Mesodermal cell (in vitro differentiated cells): ENCODE data around the gene CACNA1C.

Experiments
- H3K27ac ChIP-seq: 2 replicates; pipeline ENCODE4 v1.7.0; 2013; ENCODE audit warnings: mild to moderate bottlenecking, low read depth, low read length, moderate library complexity; ENCODE audit not compliant: severe bottlenecking
- H3K36me3 ChIP-seq: 2 replicates; pipeline ENCODE4 v1.7.1; 2013; ENCODE audit warnings: mild to moderate bottlenecking, low read length, moderate library complexity; ENCODE audit not compliant: control insufficient read depth, insufficient read depth
- H3K4me1 ChIP-seq: one replicate; pipeline ENCODE4 v1.7.1; 2013; ENCODE audit warnings: mild to moderate bottlenecking, low read length; ENCODE audit not compliant: insufficient read depth, control insufficient read depth, poor library complexity, severe bottlenecking
- H3K4me3 ChIP-seq: 2 replicates; pipeline ENCODE4 v1.7.0; 2013; ENCODE audit warnings: low read length, control low read depth, mild to moderate bottlenecking; ENCODE audit not compliant: insufficient read depth, poor library complexity, severe bottlenecking; ENCODE audit errors: extremely low read depth
- H3K9me3 ChIP-seq: 2 replicates; pipeline ENCODE4 v1.7.1; 2013; ENCODE audit warnings: mild to moderate bottlenecking, low read length, moderate library complexity; ENCODE audit not compliant: control insufficient read depth
- WGBS, 2 experiments: methylation state at CpG; one replicate each; pipeline ENCODE4 v1.1.5; 2013; ENCODE audit warnings: missing lambda C conversion rate in 2 of 2; ENCODE audit not compliant: insufficient coverage in 2 of 2; 5-methylcytosine and 5-hydroxymethylcytosine counted together

The CACNA1C gene

GRCh38 chr12:2035431-2036055 lies 17.2 kb upstream of the CACNA1C start:
- 88 to 94% methylated on average over 11 to 12 of the region's 15 CpGs for WGBS, 2 experiments
- Histone ChIP-seq H3K4me3 (peak overlapping the region; percentile 21), H3K36me3 (no peaks in the 10 kb centered on the region), H3K9me3 (no peaks in the 10 kb centered on the region), H3K4me1 (no peaks in the 10 kb centered on the region), H3K27ac (no peak overlapping the region)

DNA sequence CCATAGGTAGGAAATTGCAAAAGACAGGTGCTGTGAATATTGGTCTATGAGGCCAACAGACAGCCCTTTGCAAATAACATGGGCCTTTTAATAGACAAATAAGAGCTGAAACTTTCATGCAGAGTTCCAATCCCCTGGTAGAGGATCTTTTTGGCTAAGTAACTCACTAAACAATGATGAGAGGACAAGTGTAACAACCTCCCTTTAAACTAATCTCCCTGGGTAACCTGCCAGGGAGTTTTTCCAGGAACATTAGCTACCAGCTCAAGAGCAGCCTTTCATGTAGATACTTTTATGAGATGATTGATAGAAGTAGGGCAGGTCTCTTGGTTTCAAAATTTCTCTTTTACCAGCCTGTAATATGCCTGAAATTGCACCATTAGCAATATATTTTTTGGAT lies 13.8 kb upstream of the CACNA1C start:
- Histone ChIP-seq H3K4me3 (no peak overlapping the region), H3K9me3 (no peaks in the 10 kb centered on the region), H3K27ac (no peak overlapping the region), H3K4me1 (no peaks in the 10 kb centered on the region), H3K36me3 (no peaks in the 10 kb centered on the region)

DNA sequence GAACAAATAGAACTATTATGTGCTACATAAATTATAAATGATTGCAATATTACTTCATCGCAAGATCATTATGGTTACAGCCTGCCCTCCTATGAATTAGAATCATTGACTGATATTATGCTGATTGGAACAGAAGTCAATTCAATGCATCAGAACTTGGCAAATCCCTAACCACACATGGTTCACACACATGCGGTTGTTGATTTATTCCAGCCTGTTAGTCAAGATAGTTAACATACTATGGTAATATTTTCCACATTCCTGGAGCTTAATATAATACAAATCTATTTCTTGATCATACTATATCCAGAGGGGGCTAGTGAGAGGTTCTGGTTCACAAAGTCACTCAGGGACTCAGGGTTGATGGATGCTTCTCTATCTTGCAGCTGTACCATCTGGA lies 9.7 kb upstream of the CACNA1C start:
- no CpG with 5 or more reads among the region's 2 CpGs for WGBS, 2 experiments
- Histone ChIP-seq H3K4me3 (no peak overlapping the region), H3K9me3 (no peaks in the 10 kb centered on the region), H3K36me3 (no peaks in the 10 kb centered on the region), H3K27ac (no peak overlapping the region), H3K4me1 (no peaks in the 10 kb centered on the region)

DNA sequence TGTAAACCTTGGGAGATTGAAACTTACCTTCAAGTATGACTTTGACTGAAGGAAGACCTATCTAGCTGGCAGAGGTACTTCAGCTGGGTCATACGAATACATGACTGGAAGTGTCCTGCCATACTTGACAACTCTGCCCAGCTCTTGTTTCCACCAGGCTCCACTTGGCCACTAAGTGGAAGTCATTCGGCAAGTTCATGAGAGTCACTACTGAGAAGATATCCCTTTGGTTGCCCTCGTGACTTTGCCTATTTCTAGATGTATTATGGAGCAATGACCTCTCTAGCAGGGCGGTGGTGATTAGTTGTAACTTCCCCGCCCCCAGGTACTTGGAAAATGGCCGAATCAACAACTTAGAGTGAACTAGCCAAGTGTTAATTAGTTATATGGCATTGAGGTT lies 8.6 kb upstream of the CACNA1C start:
- Histone ChIP-seq H3K36me3 (no peaks in the 10 kb centered on the region), H3K4me1 (no peaks in the 10 kb centered on the region), H3K9me3 (no peaks in the 10 kb centered on the region), H3K4me3 (no peak overlapping the region), H3K27ac (no peak overlapping the region)
- 90 to 94% methylated on average over 4 to 6 of the region's 6 CpGs for WGBS, 2 experiments

- no peak overlapping the region for H3K4me3 ChIP-seq
- H3K27ac ChIP-seq = no peak overlapping the region
- no peaks in the 10 kb centered on the region for H3K9me3 ChIP-seq
- 79% methylated on average over 4 of the region's 4 CpGs; no CpG with 5 or more reads in 1 of the 2 experiments for WGBS, 2 experiments
- peaks cover 3% of the 10 kb centered on the region for H3K4me1 ChIP-seq
- H3K36me3 ChIP-seq = no peaks in the 10 kb centered on the region
Measured at GRCh38 chr12:2046957-2047356, 5.8 kb upstream of the CACNA1C start.

DNA sequence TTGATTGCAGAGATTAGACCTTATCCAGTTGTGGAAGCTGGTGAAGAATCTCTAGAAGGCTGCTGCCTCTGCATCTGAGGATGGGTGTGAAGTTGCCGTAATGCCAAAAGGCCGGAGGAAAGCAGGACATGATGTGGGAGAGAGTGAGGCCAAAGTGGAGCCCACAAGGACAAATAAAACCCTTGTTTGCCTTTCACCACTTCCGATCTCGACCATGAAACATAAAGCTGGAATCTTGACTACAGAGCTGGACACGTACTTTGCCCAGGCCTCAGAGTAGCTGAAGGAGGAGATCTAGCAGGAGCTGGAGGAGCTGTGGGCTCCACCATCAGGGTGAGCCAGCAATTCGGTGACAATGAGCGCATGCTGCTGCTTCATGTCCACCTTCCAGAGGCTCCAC lies 5.0 kb upstream of the CACNA1C start:
- 90 to 97% methylated on average over 6 to 7 of the region's 7 CpGs for WGBS, 2 experiments
- Histone ChIP-seq H3K4me1 (peaks cover 3% of the 10 kb centered on the region), H3K27ac (no peak overlapping the region), H3K9me3 (no peaks in the 10 kb centered on the region), H3K4me3 (no peak overlapping the region), H3K36me3 (no peaks in the 10 kb centered on the region)

DNA sequence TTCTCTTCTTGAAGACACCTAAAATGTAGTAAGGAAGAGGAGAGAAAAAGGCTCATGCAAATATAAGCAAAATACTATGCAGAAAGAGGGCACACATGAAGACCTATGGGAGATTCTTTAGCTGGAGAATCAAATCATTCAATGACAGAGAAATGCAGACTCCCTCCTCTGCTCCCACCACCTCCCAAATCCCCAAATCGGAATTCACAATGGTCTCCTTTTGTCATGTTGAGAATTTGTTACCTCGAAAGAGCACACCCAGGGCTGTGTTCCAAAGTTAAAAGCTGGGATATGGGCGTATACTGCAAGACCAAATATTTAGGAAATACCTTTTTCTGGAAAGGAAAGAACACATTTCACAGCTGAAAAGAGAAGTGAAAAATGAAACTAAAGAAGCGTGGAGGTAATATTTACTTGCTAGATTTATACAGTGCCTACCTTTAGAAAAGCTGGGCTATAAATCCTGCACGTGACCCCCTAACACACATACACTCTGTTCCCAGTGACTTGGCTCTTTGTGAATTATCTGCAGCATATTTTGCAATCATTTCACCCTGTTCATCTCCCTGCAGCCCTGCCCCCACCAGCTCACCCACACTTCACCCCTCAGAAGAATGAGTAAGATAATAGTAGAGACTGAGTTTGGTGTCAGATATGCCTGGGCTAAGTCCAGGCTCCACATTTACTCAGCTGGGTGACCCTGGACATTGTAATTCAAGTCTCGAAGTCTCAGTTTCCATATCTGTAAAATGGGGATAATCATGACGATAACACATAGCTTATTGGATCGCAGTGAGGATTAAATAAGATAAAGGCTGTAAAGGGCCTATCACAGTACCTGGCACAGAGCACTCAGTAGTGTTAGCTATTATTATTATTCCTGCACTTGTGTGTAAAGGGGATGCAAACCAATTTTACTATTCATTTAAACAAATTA lies 2.9 kb upstream of the CACNA1C start:
- Histone ChIP-seq H3K4me3 (no peak overlapping the region), H3K36me3 (no peaks in the 10 kb centered on the region), H3K4me1 (peaks cover 8% of the 10 kb centered on the region), H3K9me3 (no peaks in the 10 kb centered on the region), H3K27ac (no peak overlapping the region)
- 0 to 97% methylated on average over 1 to 4 of the region's 8 CpGs for WGBS, 2 experiments

DNA sequence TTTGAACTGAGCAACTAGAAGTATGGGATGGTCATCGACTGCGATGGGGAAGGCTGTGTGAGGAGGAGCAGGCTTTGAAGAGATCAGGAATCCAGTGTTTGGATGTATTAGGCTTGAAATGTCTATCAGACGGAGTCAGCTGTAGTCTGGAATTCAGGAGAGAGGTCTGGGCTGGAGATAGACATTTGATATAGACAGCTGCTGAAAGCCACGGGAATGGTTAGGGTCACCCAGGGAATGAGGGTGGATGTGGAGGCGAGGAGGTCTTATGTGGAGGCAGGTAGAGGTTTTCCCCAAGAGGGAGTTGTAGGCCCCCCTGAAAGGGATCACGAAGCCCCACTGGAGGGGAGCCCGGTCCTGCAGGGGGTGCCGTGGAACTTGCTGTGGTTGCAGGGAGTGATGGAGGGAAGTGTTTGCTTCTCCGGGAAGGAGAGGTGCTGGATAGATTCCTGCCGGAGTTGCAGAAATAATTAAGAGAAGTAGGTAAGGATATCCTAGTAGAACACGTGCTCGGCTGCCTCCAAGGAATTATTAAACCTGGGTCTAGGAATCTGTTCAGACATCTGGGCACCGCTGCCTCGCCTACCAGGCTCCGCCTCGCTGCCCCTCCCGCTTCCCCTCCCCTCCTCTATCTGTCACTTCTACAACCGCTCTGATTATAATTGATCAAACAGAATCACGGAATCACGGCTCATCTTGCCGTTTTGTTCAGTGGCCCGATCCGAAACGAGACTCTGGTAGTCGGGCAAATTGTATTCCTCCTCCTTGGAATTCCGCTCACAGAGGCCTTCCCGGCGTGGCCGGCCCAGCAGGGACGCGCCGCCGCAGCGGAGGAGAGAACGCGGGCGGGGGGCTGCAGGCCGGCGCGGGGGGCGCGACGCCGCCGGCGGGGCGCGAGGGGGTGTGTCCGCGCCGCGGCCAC lies 826 bp upstream of the CACNA1C start:
- Histone ChIP-seq H3K9me3 (no peaks in the 10 kb centered on the region), H3K4me3 (peak overlapping the region; percentile 35), H3K36me3 (no peaks in the 10 kb centered on the region), H3K27ac (peak overlapping the region; percentile 29), H3K4me1 (peaks cover 9% of the 10 kb centered on the region)
- 15 to 16% methylated on average over 36 to 40 of the region's 52 CpGs for WGBS, 2 experiments

DNA sequence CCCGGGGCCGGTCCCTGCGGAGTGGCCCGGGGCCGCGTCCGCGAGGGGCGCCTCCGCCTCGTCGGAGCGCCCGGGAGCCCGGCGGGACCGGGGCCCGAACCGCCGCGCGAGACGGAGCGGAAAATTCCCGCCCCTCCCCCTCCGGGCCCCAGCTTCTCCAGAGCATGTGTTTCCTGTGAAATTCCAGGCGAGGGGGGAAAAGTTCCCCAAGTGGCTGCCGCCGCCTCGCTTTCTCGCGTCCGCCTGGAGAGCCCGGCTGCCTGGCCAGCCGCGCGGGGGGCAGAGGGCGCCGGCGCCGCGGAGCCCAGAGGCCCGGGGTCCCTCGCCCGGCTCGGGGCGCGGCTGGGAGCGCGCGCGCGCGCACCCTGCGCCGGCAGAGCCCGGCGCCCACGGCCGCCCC lies 904 bp downstream of the CACNA1C start:
- Histone ChIP-seq H3K4me1 (peaks cover 9% of the 10 kb centered on the region), H3K9me3 (no peaks in the 10 kb centered on the region), H3K36me3 (no peaks in the 10 kb centered on the region), H3K27ac (no peak overlapping the region), H3K4me3 (peak overlapping the region; percentile 53)
- WGBS, 2 experiments = 0% methylated on average over 27 to 30 of the region's 60 CpGs

DNA sequence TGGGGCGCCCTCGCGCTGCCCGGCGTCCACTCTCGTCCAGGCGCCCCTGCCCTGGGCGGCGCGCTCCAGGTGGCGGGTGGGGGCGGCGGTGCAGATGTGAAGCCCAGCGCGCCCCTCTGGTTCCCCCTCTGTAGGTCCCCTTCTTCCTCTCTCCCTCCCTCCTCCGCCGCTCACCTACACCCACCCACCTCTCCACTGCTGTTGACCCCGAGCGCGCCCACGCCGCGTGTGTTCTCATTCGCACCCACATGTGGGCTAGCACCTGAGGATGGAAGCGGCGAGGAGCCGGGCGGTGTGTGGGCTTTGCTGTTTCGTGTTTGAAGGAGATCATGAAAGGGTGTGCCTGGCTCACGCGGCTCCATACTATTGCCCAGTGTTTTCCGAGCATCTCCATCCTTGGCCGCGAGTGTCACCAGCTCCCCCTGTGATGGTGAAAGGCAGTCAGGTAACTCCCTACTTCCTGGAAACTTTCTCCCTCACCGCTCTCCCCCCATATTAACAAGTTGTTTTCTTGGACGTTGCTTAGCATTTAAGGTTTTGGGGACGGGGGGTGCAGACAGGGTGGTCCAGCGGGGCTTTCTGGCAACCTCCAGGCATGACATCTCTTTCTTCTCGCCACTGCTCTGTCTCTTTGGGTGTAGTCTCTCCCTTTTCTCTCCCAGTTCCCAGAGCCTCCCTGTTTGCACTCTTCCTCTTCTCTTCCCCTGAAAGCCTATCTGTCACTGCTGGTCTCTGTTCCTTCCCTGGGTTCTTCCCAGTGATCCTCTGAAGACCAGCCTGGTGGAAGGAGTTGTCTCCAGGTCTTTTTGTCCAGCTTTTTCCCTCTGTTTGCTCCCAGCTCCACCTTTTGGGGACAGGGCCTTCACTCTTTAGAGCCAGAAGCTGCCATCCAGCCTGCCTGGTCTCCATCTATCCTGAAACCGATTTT lies 1.6 kb downstream of the CACNA1C start:
- 14 to 16% methylated on average over 21 to 29 of the region's 40 CpGs for WGBS, 2 experiments
- peaks cover 9% of the 10 kb centered on the region for H3K4me1 ChIP-seq

More for the DNA sequence above, 1.6 kb downstream of the CACNA1C start:
- H3K36me3 ChIP-seq = no peaks in the 10 kb centered on the region
- no peaks in the 10 kb centered on the region for H3K9me3 ChIP-seq
- peak overlapping the region; percentile 53 for H3K4me3 ChIP-seq
- H3K27ac ChIP-seq = no peak overlapping the region
